Fibroblast of lung (primary cell): ENCODE measurements around the gene RAB3IP.

Experiments used
- EZH2 ChIP-seq: IDR thresholded peaks from 2 replicates; pipeline ENCODE4 v1.5.1; 2012; ENCODE audit warnings: low read length, control low read depth, mild to moderate bottlenecking; ENCODE audit errors: missing control alignments
- TF ChIP-seq, protein P1 (sequence below), 2 donors: IDR thresholded peaks in 1 of 2; conservative IDR thresholded peaks in 1 of 2; 1 replicate in 1 of 2; 2 replicates in 1 of 2; pipeline ENCODE4 v1.5.1; 2011 to 2012; ENCODE audit warnings: low read length in 2 of 2, control low read depth in 1 of 2, inconsistent platforms in 1 of 2, low read depth in 1 of 2, mild to moderate bottlenecking in 1 of 2

GRCh38 chr12:69704357-69704756 is 34.3 kb upstream of the RAB3IP start:
- TF ChIP-seq, protein P1, sequence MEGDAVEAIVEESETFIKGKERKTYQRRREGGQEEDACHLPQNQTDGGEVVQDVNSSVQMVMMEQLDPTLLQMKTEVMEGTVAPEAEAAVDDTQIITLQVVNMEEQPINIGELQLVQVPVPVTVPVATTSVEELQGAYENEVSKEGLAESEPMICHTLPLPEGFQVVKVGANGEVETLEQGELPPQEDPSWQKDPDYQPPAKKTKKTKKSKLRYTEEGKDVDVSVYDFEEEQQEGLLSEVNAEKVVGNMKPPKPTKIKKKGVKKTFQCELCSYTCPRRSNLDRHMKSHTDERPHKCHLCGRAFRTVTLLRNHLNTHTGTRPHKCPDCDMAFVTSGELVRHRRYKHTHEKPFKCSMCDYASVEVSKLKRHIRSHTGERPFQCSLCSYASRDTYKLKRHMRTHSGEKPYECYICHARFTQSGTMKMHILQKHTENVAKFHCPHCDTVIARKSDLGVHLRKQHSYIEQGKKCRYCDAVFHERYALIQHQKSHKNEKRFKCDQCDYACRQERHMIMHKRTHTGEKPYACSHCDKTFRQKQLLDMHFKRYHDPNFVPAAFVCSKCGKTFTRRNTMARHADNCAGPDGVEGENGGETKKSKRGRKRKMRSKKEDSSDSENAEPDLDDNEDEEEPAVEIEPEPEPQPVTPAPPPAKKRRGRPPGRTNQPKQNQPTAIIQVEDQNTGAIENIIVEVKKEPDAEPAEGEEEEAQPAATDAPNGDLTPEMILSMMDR (conservative IDR thresholded peaks at IDR 0.05 in 1 of 2, IDR thresholded peaks at IDR 0.05 in 1 of 2; ENCODE audit: low read depth in 1 of 2, low read length in 2 of 2) = no peak
- TF ChIP-seq EZH2 = no peak
